Kidney (tissue), 14 donors: ENCODE results near the gene THAP4. TPM values are rescaled to one million over a fixed set of nuclear protein-coding genes. Genes with fewer than 3 reads are reported as not detected.

ENCODE experiments used
- DNase-seq, 5 donors: peaks; one replicate each; pipeline ENCODE4 v3.0.0-alpha.2; 2013 to 2020
- FAIRE-seq: peaks from 2 replicates; lab custom pipeline; 2012; peaks lifted over from hg19 to GRCh38; lab: Jason Lieb, UNC
- H3K27ac ChIP-seq, 2 donors: one replicate each; pipeline ENCODE4 v1.7.0; 2013; ENCODE audit warnings: low read depth in 2 of 2, low read length in 2 of 2, inconsistent platforms in 1 of 2
- H3K27me3 ChIP-seq: one replicate; pipeline ENCODE4 v1.7.1; 2013; ENCODE audit warnings: low read length, inconsistent platforms; ENCODE audit not compliant: control insufficient read depth, insufficient read depth
- H3K36me3 ChIP-seq, 3 donors: one replicate each; pipeline versions ENCODE4 v1.7.0 to v1.7.1; 2013; ENCODE audit warnings: low read length in 3 of 3, control low read depth in 1 of 3, inconsistent platforms in 1 of 3; ENCODE audit not compliant: insufficient read depth in 3 of 3, control insufficient read depth in 2 of 3
- H3K4me1 ChIP-seq, 3 donors: one replicate each; pipeline versions ENCODE4 v1.7.0 to v1.7.1; 2013; ENCODE audit warnings: low read length in 3 of 3, inconsistent platforms in 1 of 3, low read depth in 1 of 3; ENCODE audit not compliant: control insufficient read depth in 2 of 3, insufficient read depth in 2 of 3
- H3K4me3 ChIP-seq, 3 donors: one replicate each; pipeline versions ENCODE4 v1.7.0 to v1.8.1; 2013; ENCODE audit warnings: low read length in 3 of 3, control low read depth in 1 of 3, inconsistent platforms in 1 of 3
- H3K9ac ChIP-seq, 3 donors: one replicate each; pipeline versions ENCODE4 v1.7.0 to v1.7.1; 2013; ENCODE audit warnings: low read length in 3 of 3, control low read depth in 1 of 3, inconsistent platforms in 1 of 3
- H3K9me3 ChIP-seq, 3 donors: one replicate each; pipeline versions ENCODE4 v1.7.0 to v1.7.1; 2013; ENCODE audit warnings: low read length in 3 of 3, control low read depth in 1 of 3, inconsistent platforms in 1 of 3; ENCODE audit not compliant: control insufficient read depth in 2 of 3, insufficient read depth in 1 of 3
- intact Hi-C: fragments of 100-400 bp; cut with DNase I; formaldehyde crosslinking; loops from one replicate; pipeline ENCODE4 v1.11.1; 2022
- polyA plus RNA-seq: library from polyadenylated mRNA; stranded (reverse); fragments of 350-450 nt; fragmentation: Illumina TruSeq; extraction: RNeasy Lipid Tissue Mini Kit (QIAGEN cat#74804); gene quantifications from one replicate; pipeline ENCODE4 v1.2.3, GENCODE V29; 2014; ENCODE audit warnings: low read depth, low replicate concordance; ENCODE audit not compliant: insufficient read depth
- total RNA-seq: library from RNA; stranded (reverse); fragmentation: NEBNext Ultra II Directional; extraction: Animal tissue kit (Norgen Biotek cat#: 25700); gene quantifications from one replicate; pipeline ENCODE4 v1.2.1, GENCODE V29; 2021
- TF ChIP-seq, protein P1 (sequence below): IDR thresholded peaks from 3 replicates; pipeline ENCODE4 v1.5.1; 2012; ENCODE audit warnings: mild to moderate bottlenecking, moderate library complexity, borderline replicate concordance; ENCODE audit not compliant: insufficient read depth; ENCODE audit errors: extremely low read depth
- donor health status: control.
- donor health status: control.
- donor health status: control.
- donor health status: control.
- donor health status: control.
- donor health status: DM: yes; HTN: yes; CAD: no.
- donor health status: Normal renal cell carcinoma (clear cell type).

Gene THAP4
- total and polyA plus RNA-seq, 2 donors from 2014 or later: 68.0 to 184 TPM

DNA sequence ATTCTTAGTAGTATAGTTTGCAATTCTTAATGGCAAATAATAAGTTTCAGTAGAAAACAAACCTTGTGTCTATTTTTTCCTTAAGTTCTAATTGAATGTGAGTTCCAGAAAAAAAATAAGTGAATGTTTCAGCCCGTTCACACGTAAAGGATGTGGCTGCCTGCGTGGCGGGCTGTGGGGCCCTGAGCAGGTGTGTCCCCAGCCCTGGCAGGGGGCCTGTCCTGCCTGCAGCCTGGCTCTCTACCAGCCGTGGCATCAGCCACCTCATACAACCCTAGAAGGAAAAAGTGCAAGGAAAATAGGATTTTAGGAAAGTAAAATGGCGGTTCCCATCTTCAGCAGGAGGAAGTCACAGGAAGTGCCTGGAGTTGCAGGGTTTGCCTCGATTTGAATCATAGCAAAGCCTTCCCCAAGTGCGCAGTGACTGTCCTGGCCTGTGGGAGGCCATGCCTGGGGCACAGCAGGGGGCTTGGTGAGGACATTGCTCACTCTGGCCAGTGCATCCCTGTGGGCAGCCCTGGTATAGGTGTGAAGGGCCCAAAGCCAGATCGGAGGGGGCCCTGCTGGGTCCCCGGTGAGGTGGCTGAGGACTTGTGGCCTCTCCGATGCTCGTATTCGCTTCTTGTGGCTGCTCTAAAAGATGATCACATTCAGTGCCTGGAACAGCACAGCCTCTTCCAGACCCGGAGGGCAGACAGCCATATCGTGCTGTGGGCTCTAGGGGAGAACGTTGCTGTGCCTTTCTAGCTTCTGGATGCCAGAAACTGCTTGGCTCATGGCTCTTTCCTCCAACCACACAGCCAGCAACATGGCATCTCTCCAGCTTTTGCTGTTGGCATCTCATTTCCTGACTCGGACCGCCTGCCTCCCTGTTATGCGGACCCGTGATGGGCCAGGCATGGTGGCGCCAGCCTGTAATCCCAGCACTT is 37.1 kb upstream of the THAP4 start:
- Histone ChIP-seq H3K4me1 (no peaks in the 10 kb centered on the region), H3K36me3 (peaks cover 0 to 13% (median 4%) of the 10 kb centered on the region in 3 donors), H3K9me3 (no peaks in the 10 kb centered on the region), H3K9ac (no peak overlapping the region), H3K27ac (no peak overlapping the region), H3K27me3 (no peaks in the 10 kb centered on the region), H3K4me3 (no peak overlapping the region)
- DNase-seq (no peak), FAIRE-seq (no peak)
- TF ChIP-seq, protein P1, sequence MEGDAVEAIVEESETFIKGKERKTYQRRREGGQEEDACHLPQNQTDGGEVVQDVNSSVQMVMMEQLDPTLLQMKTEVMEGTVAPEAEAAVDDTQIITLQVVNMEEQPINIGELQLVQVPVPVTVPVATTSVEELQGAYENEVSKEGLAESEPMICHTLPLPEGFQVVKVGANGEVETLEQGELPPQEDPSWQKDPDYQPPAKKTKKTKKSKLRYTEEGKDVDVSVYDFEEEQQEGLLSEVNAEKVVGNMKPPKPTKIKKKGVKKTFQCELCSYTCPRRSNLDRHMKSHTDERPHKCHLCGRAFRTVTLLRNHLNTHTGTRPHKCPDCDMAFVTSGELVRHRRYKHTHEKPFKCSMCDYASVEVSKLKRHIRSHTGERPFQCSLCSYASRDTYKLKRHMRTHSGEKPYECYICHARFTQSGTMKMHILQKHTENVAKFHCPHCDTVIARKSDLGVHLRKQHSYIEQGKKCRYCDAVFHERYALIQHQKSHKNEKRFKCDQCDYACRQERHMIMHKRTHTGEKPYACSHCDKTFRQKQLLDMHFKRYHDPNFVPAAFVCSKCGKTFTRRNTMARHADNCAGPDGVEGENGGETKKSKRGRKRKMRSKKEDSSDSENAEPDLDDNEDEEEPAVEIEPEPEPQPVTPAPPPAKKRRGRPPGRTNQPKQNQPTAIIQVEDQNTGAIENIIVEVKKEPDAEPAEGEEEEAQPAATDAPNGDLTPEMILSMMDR: no peak
- intact Hi-C loops: no loop called here

DNA sequence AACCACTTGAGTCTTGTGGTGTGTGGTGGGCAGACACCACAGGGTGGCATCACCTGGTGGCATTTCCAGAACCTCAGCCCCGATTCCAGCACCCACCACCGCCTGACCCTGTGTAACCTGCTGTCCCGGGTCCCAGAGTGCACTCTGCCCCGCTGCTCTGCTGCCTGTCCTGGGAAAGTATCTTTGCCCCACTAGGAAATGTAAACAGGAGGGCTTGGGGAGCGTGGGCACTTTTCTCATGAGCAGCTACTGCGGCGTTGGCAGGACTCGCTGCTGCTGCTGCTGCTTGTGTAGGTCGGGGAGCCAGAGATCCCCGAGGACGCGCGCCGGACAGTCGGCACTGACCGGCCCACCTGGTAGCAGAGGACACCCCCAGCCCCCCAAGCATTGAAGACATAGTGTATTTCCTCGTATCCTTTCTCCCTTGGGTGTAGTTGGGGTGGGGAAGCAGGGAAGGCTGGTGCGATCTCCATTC is 36.3 kb upstream of the THAP4 start:
- TF ChIP-seq, protein P1: no peak
- FAIRE-seq (no peak), DNase-seq (no peak)
- Histone ChIP-seq H3K36me3 (peaks cover 0 to 13% (median 8%) of the 10 kb centered on the region in 3 donors), H3K27ac (no peak overlapping the region), H3K9ac (no peak overlapping the region), H3K4me3 (no peak overlapping the region), H3K9me3 (no peaks in the 10 kb centered on the region), H3K4me1 (no peaks in the 10 kb centered on the region), H3K27me3 (no peaks in the 10 kb centered on the region)
- intact Hi-C loops: no loop called here

DNA sequence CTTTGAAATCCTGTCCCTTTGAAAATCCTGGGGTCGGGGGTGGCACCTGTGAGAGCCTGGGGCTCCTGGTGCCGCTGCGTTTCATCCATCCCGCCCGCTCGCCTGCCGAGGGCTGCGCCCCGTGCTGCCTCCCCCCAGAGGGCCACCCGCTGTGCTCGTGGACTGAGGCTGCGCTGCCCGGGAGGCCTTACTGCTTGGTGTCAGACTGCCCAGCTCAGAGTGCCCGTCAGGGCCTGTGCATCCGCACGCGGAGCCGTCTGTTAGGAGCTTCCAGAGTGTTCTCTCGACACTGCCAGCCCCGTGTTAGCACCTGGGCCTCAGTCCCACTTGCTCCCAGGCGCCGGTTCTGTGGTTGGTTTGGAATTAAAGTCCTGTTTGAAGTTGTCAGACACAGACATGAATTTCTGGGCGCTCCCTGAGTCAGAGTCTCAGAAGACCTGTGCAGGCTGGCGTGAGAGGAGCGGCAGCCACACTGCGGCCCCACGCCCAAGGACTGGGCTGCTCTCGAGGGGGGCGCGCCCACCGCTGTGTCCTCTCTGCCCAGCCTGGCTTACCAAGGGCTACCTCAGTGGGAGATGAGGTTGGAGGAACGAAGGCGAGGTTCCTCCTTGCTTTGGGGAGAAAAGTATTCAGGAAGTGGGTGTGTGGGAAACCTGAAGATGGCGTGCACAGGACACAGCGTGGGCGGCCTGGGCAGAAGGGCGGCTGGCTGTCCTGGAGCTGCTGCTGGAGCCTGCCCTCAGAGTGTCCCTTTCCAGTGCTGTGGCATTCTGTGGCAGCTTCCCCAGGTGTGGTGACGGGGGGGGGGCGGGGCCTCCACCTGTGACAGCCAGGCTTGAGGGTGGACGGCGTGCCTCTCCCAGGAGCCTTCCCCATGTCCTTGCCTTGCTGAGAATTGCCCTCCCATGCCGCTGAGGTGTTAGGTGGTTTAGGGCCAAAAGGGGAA is 35.6 kb upstream of the THAP4 start:
- peak in 1 of 5 donors; percentile 64 for DNase-seq

More for the DNA sequence above, 35.6 kb upstream of the THAP4 start:
- peaks cover 0 to 20% (median 13%) of the 10 kb centered on the region in 3 donors for H3K36me3 ChIP-seq
- H3K27me3 ChIP-seq: no peaks in the 10 kb centered on the region
- H3K4me1 ChIP-seq: no peaks in the 10 kb centered on the region
- H3K27ac ChIP-seq: no peak overlapping the region
- H3K9me3 ChIP-seq: no peaks in the 10 kb centered on the region
- H3K4me3 ChIP-seq: no peak overlapping the region
- FAIRE-seq: no peak
- H3K9ac ChIP-seq: no peak overlapping the region
- intact Hi-C loops: no loop called here
- TF ChIP-seq, protein P1: no peak
